GM21528 (cell line): ENCODE results near the gene VIM.

ENCODE experiments used
- ATAC-seq: cut with Tn5 transposase; IDR thresholded peaks from one replicate; pipeline ENCODE4 v1.9.1; 2021; ENCODE audit warnings: mild to moderate bottlenecking, moderate library complexity; ENCODE audit not compliant: unreplicated experiment, low FRiP score

Gene VIM

GRCh38 chr10:17209302-17209701, 18.7 kb upstream of the VIM start:
- no peak for ATAC-seq

- ATAC-seq = no peak
These were observed 18.2 kb upstream of the VIM start for GRCh38 chr10:17209881-17210280.

DNA sequence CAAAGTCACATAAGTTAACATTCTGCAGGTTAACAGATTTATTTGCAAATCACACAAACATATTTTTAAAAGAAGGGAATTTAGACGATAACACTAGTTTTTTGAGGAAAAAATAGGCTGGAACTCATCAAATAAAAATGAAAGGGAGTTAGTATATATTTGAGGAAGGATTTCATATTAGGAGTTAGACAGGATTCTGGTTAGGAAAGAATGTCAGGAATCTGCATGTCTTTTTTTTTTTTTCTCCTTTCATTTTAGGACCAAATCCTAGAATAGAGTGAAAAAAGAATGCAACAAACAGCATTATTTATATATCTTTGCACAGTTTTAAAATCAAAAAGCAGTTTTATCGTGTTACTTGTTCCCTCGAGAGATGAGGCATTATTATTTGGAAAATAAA, 17.7 kb upstream of the VIM start:
- no peak for ATAC-seq

GRCh38 chr10:17212802-17213221, 15.2 kb upstream of the VIM start:
- ATAC-seq = no peak

DNA sequence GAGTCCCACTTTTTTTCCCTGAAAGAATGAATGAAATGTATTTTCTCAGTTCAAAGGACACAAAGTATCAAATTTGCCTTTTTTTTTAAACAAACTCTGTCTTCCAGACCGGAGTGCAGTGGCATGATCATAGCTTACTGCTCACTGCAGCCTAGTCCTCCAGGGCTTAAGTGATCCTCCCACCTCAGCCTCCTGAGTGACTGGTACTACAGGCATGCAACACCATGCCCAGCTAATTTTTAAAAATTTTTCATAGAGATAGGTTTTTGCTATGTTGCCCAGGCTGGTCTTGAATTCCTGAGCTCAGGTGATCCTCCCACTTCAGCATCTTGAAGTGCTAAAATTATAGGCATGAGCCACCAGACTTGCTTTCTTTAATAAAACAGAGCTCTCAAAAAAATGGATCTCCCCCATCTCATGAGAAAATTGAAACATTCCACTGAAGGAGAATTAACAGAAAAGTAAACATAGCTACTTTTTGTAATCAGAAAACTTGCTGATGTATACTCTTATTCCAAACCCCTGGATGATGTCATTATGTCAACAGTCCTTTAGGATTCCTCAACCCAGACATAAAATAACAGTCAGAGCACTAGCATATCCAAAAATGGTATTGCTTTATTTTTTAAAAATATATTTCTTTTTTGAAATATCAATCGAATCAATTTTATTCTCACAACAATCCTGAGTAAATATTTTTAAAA, 14.2 kb upstream of the VIM start:
- no peak for ATAC-seq

DNA sequence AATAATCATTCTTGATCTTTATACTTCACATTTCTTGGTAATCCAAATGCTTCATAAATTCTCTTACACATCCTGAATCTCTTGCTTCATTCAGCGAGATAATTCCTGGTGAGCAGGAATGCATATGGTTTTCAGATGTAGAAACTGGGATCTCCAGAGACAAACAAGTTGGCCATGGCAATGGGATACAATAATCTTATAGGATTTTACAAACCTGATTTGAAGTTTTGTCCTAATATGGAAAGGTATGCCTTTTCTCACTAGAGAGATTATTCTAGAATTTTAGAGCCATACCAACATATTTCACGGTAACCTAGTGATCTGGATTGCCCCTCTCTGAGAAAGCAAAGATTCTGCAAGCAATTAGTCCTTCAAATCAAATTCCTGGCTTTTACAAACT, 13.5 kb upstream of the VIM start:
- ATAC-seq = no peak

- ATAC-seq = no peak
These were observed 12.9 kb upstream of the VIM start for GRCh38 chr10:17214971-17215781.

GRCh38 chr10:17215782-17216122, 12.3 kb upstream of the VIM start:
- ATAC-seq = no peak

DNA sequence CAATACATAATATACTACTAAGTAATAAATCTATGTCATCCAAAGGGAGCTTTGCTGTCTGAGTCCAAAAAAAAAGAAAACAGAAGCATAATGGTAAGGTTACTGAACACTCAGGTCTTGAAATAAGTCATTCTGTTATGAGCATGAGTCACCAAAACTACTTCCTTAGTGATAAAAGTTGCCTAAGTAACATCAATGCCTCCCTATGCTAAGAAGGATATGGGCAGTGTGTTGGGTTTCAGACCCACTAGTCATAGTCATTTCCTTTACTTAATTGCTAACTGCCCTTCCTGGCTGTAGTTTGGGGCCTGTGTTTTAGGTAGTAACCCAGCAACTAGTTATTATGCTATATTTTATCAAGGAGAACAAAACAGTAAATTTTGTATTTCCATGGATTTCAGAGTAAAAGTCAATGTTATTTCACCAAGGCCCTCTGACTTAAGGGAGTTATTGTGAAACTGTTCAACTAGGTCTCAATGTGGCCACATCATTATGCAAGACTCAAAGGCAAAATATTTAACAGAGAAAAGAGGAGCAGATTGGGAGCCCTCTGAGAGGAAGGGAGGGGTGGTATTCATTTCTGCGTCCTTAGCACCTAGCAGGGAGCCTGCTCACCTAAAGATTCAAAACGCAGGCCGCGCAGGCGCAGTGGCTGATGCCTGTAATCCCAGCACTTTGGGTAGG, 11.7 kb upstream of the VIM start:
- ATAC-seq = peak; percentile 100

DNA sequence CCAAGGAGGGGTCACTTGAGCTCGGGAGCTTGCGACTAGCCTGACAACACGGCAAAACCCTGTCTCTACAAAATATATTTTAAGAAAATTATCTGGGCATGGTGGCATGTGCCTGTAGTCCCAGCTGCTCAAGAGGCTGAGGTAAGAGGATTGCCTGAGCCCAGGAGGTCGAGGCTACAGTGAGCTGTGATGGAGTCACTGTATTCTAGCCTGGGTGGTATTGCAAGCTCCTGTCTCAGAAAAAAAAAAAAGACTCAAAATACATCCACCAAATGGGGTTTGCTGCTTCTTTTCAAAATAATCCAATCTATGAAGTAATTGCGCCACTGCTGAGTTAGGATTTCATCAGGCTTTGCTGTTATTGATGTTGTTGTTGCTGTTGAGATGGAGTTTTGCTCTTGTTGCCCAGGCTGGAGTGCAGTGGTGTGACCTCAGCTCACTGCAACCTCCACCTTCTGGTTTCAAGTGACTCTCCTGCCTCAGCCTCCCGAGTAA, 11.1 kb upstream of the VIM start:
- no peak for ATAC-seq

- ATAC-seq = no peak
These were observed 10.3 kb upstream of the VIM start for GRCh38 chr10:17217631-17218232.

DNA sequence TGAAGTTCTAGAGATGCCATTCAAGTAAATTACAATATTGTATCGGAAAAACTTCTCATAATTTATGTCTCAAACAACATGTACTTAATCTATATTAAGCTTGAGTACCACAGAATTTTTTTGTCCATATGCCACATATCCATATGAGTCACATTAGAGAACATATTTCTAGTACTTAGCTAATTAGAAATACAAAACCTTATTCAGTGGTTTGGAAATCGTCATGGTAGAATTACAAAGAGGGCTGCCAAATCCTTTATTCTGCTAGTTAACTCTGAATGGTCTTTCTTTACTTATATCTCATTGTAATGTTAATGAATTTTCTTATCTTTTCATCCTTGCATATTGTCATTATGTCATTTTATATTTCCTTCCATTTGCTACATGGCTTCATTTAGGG, 9.0 kb upstream of the VIM start:
- ATAC-seq = no peak

DNA sequence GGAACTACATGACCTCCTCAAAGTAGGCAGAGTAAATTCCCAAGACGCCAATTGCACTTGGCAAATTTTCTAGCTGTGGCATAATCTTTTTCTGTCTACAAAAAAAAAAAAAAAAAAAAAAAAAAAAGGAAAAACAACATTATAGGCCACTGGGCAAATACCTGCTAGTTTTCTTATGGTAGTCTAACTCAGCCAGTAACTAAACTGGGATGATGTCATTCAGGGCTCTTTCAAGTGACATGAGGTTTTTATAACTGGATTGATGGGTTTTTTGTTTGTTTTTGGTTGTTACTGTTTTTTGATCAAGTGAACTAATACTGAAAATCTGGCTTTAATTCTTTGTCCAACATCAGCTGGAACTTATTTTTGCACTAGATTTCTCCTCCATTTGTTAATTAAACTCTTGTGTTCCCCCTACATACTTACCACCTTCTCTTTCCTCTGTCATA, 7.4 kb upstream of the VIM start:
- no peak for ATAC-seq

- ATAC-seq = no peak
These were observed 5.7 kb upstream of the VIM start for GRCh38 chr10:17222329-17222728.

DNA sequence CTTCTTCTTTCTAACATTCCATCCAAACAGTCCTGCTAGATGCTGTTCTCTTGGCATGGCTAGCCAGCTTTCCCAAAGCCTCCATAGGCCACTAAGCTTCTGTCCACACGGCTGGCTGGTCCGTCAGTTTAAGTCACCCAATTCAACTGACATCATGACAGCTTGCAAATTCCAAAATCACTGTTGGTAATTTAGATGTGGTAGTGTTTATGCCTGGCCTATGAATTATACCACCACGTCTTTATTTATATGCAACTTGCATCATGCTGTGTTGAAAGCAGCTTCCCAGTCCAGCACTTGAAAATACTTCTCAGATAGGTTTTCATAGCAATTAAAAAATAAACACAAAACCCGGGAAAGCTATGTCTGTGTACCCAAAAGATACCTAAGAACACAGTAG, 2.2 kb upstream of the VIM start:
- no peak for ATAC-seq

DNA sequence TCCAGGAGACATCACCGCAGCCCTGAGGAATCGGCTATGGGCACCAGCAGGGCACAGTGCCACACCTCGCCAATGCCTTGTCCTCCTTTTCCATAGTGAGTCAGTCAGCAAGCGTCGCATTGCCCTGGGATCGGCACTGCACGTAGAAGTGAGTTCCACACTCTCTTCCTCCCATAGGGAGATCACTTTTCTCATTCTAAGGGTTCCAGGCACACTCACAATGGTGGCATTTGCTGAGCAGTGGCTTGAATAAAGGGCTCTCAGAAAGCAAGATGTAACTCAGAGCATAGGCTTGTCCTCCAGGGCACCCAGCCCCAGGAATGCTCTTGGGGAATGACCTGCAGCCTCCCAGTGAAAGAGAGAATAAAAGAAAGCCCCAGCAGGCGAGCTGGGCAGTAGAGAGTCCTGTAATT, 1.1 kb upstream of the VIM start:
- no peak for ATAC-seq

DNA sequence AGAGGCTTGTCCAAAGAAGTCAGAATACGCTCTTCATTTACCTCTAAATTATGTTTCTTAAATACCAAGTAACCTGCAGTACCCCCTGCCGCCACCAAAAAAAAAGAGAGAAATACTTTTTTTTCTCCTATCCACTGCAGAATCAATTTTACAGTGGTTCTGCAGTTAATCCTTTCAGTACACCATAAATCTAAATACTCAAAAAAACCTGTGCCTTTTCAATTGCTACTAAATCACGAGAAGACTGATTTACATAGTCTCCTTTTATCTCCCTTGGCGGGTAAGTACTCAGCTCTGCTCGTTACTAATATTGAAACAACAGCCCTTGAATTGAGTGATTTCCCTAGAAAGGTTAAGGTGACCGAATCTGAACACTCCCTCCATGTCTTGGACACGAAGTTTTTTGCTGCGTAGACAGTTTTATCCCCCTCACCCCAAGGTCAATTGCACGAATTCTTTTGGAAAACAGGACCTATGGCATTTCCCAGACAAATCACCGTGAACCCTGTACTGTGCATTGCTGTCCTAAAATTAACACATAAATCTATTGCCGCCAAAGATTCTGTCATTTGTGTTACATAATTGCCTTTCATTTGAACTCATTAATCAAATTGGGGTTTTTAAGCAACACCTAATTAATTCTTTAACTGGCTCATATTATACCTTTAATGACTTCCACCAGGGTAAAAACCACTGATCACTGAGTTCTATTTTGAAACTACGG, 512 bp upstream of the VIM start:
- peak; percentile 22 for ATAC-seq

- ATAC-seq = peak; percentile 16
These were observed 1.1 kb downstream of the VIM start for GRCh38 chr10:17229016-17229716.

DNA sequence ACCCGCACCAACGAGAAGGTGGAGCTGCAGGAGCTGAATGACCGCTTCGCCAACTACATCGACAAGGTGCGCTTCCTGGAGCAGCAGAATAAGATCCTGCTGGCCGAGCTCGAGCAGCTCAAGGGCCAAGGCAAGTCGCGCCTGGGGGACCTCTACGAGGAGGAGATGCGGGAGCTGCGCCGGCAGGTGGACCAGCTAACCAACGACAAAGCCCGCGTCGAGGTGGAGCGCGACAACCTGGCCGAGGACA, 1.6 kb downstream of the VIM start:
- no peak for ATAC-seq
